Measurements from ENCODE around the gene OGFR.

- no peak for TF ChIP-seq CTCF (IDR thresholded peaks at IDR 0.05 in 2 of 3, conservative IDR thresholded peaks at IDR 0.05 in 1 of 3; ENCODE audit: borderline replicate concordance in 1 of 3, insufficient read depth in 1 of 3, low read depth in 2 of 3, low read length in 2 of 3)
- no peak for TF ChIP-seq TCF7L2 (IDR thresholded peaks at IDR 0.05; ENCODE audit: borderline replicate concordance, extremely low read depth, insufficient read depth, insufficient read length)
- no peak for TF ChIP-seq SP1 (IDR thresholded peaks at IDR 0.05; ENCODE audit: low read depth)
- TF ChIP-seq MAX (IDR thresholded peaks at IDR 0.05): no peak
Observed at GRCh38 chr20:62780696-62781095, 23.9 kb upstream of the OGFR start.

All from HCT116 (cell line).